Naive thymus-derived CD4-positive, alpha-beta T cell (primary cell): ENCODE measurements around the gene SOCS2. TPM values are rescaled to one million over a fixed set of nuclear protein-coding genes. Genes with fewer than 3 reads are reported as not detected.

Source experiments
- ATAC-seq: fragments of 150-1000 bp; cut with Tn5 transposase; 2 replicates; pipeline ENCODE4 v1.10.0; 2021; ENCODE audit warnings: mild to moderate bottlenecking, moderate library complexity
- CTCF ChIA-PET: fragments of 350-600 bp; sonication (Branson Sonifier 250); formaldehyde crosslinking; loops from one replicate; lab custom pipeline; 2021; ENCODE audit warnings: antibody characterized with exemption; lab: Charles Lee
- POLR2A ChIA-PET: fragments of 350-600 bp; sonication (Branson Sonifier 250); formaldehyde crosslinking; loops from one replicate; lab custom pipeline; 2021; ENCODE audit warnings: antibody characterized with exemption, inconsistent platforms; lab: Charles Lee
- DNase-seq, 9 donors: peaks; one replicate each; pipeline versions ENCODE4 v3.0.0 to v3.0.0-alpha.2; 2020 to 2022; ENCODE audit warnings: mixed read lengths in 1 of 9
- H3K27ac ChIP-seq: one replicate; pipeline ENCODE4 v1.7.0; 2013; ENCODE audit warnings: mild to moderate bottlenecking, low read depth, low read length, moderate library complexity
- H3K27me3 ChIP-seq, 2 donors: one replicate each; pipeline ENCODE4 v1.7.0; 2013; ENCODE audit warnings: low read length in 2 of 2, mild to moderate bottlenecking in 2 of 2, moderate library complexity in 2 of 2; ENCODE audit not compliant: control insufficient read depth in 2 of 2, insufficient read depth in 2 of 2
- H3K36me3 ChIP-seq, 3 experiments: 1 replicate in 2 of 3; 2 replicates in 1 of 3; pipeline ENCODE4 v1.7.0; 2013; ENCODE audit warnings: low read length in 3 of 3, mild to moderate bottlenecking in 3 of 3, moderate library complexity in 1 of 3; ENCODE audit not compliant: insufficient read depth in 3 of 3, control insufficient read depth in 2 of 3
- H3K4me1 ChIP-seq, 2 donors: one replicate each; pipeline ENCODE4 v1.7.0; 2013; ENCODE audit warnings: low read length in 2 of 2, mild to moderate bottlenecking in 2 of 2, moderate library complexity in 1 of 2; ENCODE audit not compliant: control insufficient read depth in 2 of 2, insufficient read depth in 2 of 2
- H3K4me3 ChIP-seq: 2 replicates; pipeline ENCODE4 v1.7.0; 2013; ENCODE audit warnings: mild to moderate bottlenecking, low read length
- H3K9me3 ChIP-seq, 3 experiments: 1 replicate in 2 of 3; 2 replicates in 1 of 3; pipeline ENCODE4 v1.7.0; 2013; ENCODE audit warnings: low read length in 3 of 3; ENCODE audit not compliant: control insufficient read depth in 2 of 3
- H3K27ac Mint-ChIP-seq, 9 donors: one replicate each; pipeline ENCODE4 v1.8.0; 2020 to 2022; ENCODE audit warnings: mixed read lengths in 9 of 9, mild to moderate bottlenecking in 8 of 9, moderate library complexity in 5 of 9, inconsistent platforms in 2 of 9
- H3K27me3 Mint-ChIP-seq, 5 donors: one replicate each; pipeline ENCODE4 v1.8.0; 2021 to 2022; ENCODE audit warnings: mixed read lengths in 5 of 5, mild to moderate bottlenecking in 1 of 5
- H3K36me3 Mint-ChIP-seq, 5 donors: one replicate each; pipeline ENCODE4 v1.8.0; 2020 to 2022; ENCODE audit warnings: mixed read lengths in 5 of 5, mild to moderate bottlenecking in 3 of 5, inconsistent platforms in 1 of 5
- H3K4me1 Mint-ChIP-seq, 7 donors: one replicate each; pipeline ENCODE4 v1.8.0; 2020 to 2022; ENCODE audit warnings: mixed read lengths in 7 of 7, mild to moderate bottlenecking in 3 of 7, inconsistent platforms in 1 of 7
- H3K4me3 Mint-ChIP-seq, 10 donors: one replicate each; pipeline ENCODE4 v1.8.0; 2020 to 2022; ENCODE audit warnings: mild to moderate bottlenecking in 10 of 10, mixed read lengths in 10 of 10, moderate library complexity in 6 of 10, inconsistent platforms in 2 of 10
- H3K9me3 Mint-ChIP-seq, 11 donors: one replicate each; pipeline ENCODE4 v1.8.0; 2020 to 2022; ENCODE audit warnings: mixed read lengths in 11 of 11, mild to moderate bottlenecking in 4 of 11, inconsistent platforms in 1 of 11, moderate library complexity in 1 of 11
- intact Hi-C, 2 donors: fragments of 100-400 bp; cut with micrococcal nuclease; formaldehyde crosslinking; loops; one replicate each; pipeline ENCODE4 v1.15.1; 2023
- polyA plus RNA-seq, 2 donors: library from polyadenylated mRNA; unstranded; fragments of 300-500 nt; fragmentation: Illumina TruSeq; gene quantifications; one replicate each; pipeline ENCODE4 v1.2.3, GENCODE V29; 2021
- total RNA-seq, 6 experiments: library from RNA in 5 of 6; stranded (reverse) in 5 of 6; gene quantifications; 1 replicate in 5 of 6; 2 replicates in 1 of 6; pipeline ENCODE4 v1.2.3 and lab custom pipeline; 2021 to 2026

Gene SOCS2
- total and polyA plus RNA-seq, 7 experiments from 2014 or later: 2.5 to 46.7 (median 34.7) TPM

GRCh38 chr12:93593843-93594242 lies 21.4 kb downstream of the SOCS2 start:
- H3K27me3 Mint-ChIP-seq: peaks cover 54 to 64% (median 56%) of the 10 kb centered on the region in 5 donors
- no peak overlapping the region for H3K4me3 Mint-ChIP-seq
- intact Hi-C loops: loop anchor here (5.0 kb wide), 2 partner anchors 53 to 83 kb away; partner anchors contain the start of gene CRADD (in 2 of the 2)
- ChIA-PET POLR2A (interaction anchor here (0.6 kb wide), 1 partner anchor 158 kb away, joined by 3 read pairs; no protein-coding TSS in a partner anchor), CTCF (interaction anchor here (0.9 kb wide), 1 partner anchor 24 kb away, joined by 3 read pairs; no protein-coding TSS in a partner anchor)
- DNase-seq (no peak), ATAC-seq (no peak)
- H3K27ac ChIP-seq: no peak overlapping the region
- no peaks in the 10 kb centered on the region for H3K36me3 ChIP-seq
- H3K9me3 ChIP-seq: no peaks in the 10 kb centered on the region
- no peak overlapping the region for H3K4me3 ChIP-seq
- H3K9me3 Mint-ChIP-seq: peaks cover 0 to 2% (median 0%) of the 10 kb centered on the region in 11 donors
- peaks cover 0 to 6% of the 10 kb centered on the region in 2 donors for H3K4me1 ChIP-seq
- H3K27ac Mint-ChIP-seq: no peak overlapping the region
- H3K27me3 ChIP-seq: peaks cover 17 to 29% of the 10 kb centered on the region in 2 donors
- H3K36me3 Mint-ChIP-seq: peaks cover 0 to 8% (median 0%) of the 10 kb centered on the region in 5 donors
- peaks cover 14 to 29% (median 16%) of the 10 kb centered on the region in 7 donors for H3K4me1 Mint-ChIP-seq

DNA sequence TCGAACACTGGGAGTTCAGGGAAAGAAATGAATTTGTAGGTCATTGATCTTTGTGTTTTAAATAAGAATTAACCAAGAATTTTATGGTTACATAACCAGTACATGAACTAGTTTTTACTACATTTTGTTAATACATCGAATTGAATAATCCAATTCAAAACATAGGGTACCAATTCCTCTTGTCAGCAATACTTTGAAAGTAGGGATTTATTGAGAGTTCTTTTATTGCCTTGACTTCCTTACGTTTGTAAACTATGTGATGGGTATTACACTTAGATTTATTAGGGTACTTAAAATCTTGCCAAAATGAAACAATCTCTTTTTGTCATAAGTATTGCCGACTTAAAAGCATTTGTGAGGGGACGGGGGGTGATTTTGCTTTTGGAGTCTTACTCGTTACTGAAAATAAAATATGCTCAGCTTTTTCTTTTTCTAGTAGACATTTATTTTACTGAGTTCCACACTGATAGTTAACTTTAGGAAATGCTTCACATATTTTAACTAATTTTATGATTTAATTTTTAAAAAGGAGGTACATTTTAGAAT lies 22.4 kb downstream of the SOCS2 start:
- ChIA-PET CTCF (no interaction called here), POLR2A (no interaction called here)
- DNase-seq: no peak
- Histone ChIP-seq H3K36me3 (no peaks in the 10 kb centered on the region), H3K27me3 (peaks cover 17 to 29% of the 10 kb centered on the region in 2 donors), H3K4me3 (no peak overlapping the region), H3K27ac (no peak overlapping the region), H3K9me3 (no peaks in the 10 kb centered on the region), H3K4me1 (peaks cover 0 to 6% of the 10 kb centered on the region in 2 donors)
- Mint-ChIP-seq H3K27me3 (peaks cover 52 to 62% (median 56%) of the 10 kb centered on the region in 5 donors), H3K27ac (no peak overlapping the region), H3K36me3 (peaks cover 0 to 6% (median 0%) of the 10 kb centered on the region in 5 donors), H3K9me3 (peaks cover 0 to 2% (median 0%) of the 10 kb centered on the region in 11 donors), H3K4me3 (no peak overlapping the region), H3K4me1 (peaks cover 11 to 21% (median 15%) of the 10 kb centered on the region in 7 donors)
- ATAC-seq: no peak
- intact Hi-C loops: loop anchor here (5.0 kb wide), 2 partner anchors 52 to 82 kb away; partner anchors contain the start of gene CRADD (in 2 of the 2)

DNA sequence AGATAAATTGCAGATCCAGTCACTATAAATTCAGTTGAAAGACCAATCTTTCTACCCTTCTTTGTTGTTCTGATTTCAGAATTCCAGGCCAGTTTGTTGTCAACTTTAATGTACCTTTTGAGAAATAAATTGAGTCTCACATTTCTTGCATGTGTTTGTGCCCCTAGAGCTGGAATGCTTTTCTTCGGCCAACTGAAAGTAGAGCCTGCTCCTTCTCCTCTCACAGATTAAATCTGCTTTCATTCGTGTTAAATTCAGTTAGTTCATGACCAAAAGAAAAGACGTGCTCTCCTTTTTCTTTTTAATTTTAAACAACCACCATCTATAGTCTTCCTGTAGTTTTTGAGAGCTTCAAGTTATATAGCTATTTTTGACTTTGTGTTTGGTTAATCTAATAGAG lies 22.9 kb downstream of the SOCS2 start:
- peaks cover 0 to 6% of the 10 kb centered on the region in 2 donors for H3K4me1 ChIP-seq
- ATAC-seq (no peak), DNase-seq (no peak)
- intact Hi-C loops: no loop called here
- H3K9me3 ChIP-seq: no peaks in the 10 kb centered on the region
- no peaks in the 10 kb centered on the region for H3K36me3 ChIP-seq
- no peak overlapping the region for H3K4me3 ChIP-seq
- peaks cover 11 to 17% (median 15%) of the 10 kb centered on the region in 7 donors for H3K4me1 Mint-ChIP-seq
- peaks cover 46 to 61% (median 52%) of the 10 kb centered on the region in 5 donors for H3K27me3 Mint-ChIP-seq
- H3K36me3 Mint-ChIP-seq: peaks cover 0 to 3% (median 0%) of the 10 kb centered on the region in 5 donors
- no peak overlapping the region for H3K27ac ChIP-seq
- CTCF ChIA-PET: interaction anchor here (0.6 kb wide), 1 partner anchor 98 kb away, joined by 3 read pairs; no protein-coding TSS in a partner anchor
- POLR2A ChIA-PET: no interaction called here
- H3K4me3 Mint-ChIP-seq: no peak overlapping the region
- H3K27me3 ChIP-seq: peaks cover 17 to 29% of the 10 kb centered on the region in 2 donors
- H3K9me3 Mint-ChIP-seq: no peaks in the 10 kb centered on the region
- H3K27ac Mint-ChIP-seq: no peak overlapping the region

DNA sequence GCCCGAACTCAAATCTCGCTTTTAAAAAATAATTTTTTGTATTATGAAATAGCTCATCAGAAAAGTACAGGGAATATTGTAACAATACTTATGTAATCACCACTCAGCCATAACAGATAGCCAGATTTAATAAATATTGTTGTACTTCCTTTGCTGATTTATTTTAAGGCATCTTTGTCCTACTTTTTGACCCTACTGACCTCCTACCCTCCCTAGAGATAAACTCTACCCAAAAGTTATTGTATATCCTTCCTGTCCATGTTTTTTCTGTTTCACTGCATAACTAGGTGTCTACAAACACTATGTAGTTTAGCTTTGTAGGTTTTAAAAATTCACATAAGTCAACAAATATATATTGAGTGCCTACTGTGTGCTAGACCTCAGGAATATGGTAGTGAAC lies 25.1 kb downstream of the SOCS2 start:
- Histone ChIP-seq H3K4me3 (no peak overlapping the region), H3K27me3 (peaks cover 8 to 11% of the 10 kb centered on the region in 2 donors), H3K4me1 (no peaks in the 10 kb centered on the region), H3K36me3 (no peaks in the 10 kb centered on the region), H3K27ac (no peak overlapping the region), H3K9me3 (no peaks in the 10 kb centered on the region)
- H3K27ac Mint-ChIP-seq: no peak overlapping the region
- peaks cover 0 to 3% (median 0%) of the 10 kb centered on the region in 5 donors for H3K36me3 Mint-ChIP-seq
- CTCF ChIA-PET: no interaction called here
- ATAC-seq (no peak), DNase-seq (no peak)
- POLR2A ChIA-PET: no interaction called here
- no peaks in the 10 kb centered on the region for H3K9me3 Mint-ChIP-seq
- intact Hi-C loops: no loop called here
- H3K27me3 Mint-ChIP-seq: peaks cover 27 to 45% (median 32%) of the 10 kb centered on the region in 5 donors
- H3K4me1 Mint-ChIP-seq: peaks cover 0 to 4% (median 0%) of the 10 kb centered on the region in 7 donors
- H3K4me3 Mint-ChIP-seq: no peak overlapping the region

- ATAC-seq (no peak), DNase-seq (no peak)
- Mint-ChIP-seq H3K9me3 (no peaks in the 10 kb centered on the region), H3K27ac (no peak overlapping the region), H3K4me3 (no peak overlapping the region), H3K4me1 (peaks cover 0 to 4% (median 0%) of the 10 kb centered on the region in 7 donors), H3K27me3 (peaks cover 17 to 36% (median 19%) of the 10 kb centered on the region in 5 donors), H3K36me3 (no peaks in the 10 kb centered on the region)
- Histone ChIP-seq H3K4me3 (no peak overlapping the region), H3K9me3 (no peaks in the 10 kb centered on the region), H3K4me1 (no peaks in the 10 kb centered on the region), H3K36me3 (no peaks in the 10 kb centered on the region), H3K27me3 (peaks cover 3 to 5% of the 10 kb centered on the region in 2 donors), H3K27ac (no peak overlapping the region)
- intact Hi-C loops: no loop called here
- ChIA-PET POLR2A (no interaction called here), CTCF (no interaction called here)
Observed at GRCh38 chr12:93599192-93599591, 26.7 kb downstream of the SOCS2 start.

- POLR2A ChIA-PET: no interaction called here
- intact Hi-C loops: no loop called here
- ATAC-seq (no peak), DNase-seq (no peak)
- Mint-ChIP-seq H3K9me3 (no peaks in the 10 kb centered on the region), H3K36me3 (no peaks in the 10 kb centered on the region), H3K27me3 (peaks cover 6 to 22% (median 11%) of the 10 kb centered on the region in 5 donors), H3K4me3 (no peak overlapping the region), H3K4me1 (peaks cover 0 to 4% (median 0%) of the 10 kb centered on the region in 7 donors), H3K27ac (no peak overlapping the region)
- Histone ChIP-seq H3K4me1 (no peaks in the 10 kb centered on the region), H3K4me3 (no peak overlapping the region), H3K36me3 (no peaks in the 10 kb centered on the region), H3K27me3 (peaks cover 0 to 3% of the 10 kb centered on the region in 2 donors), H3K9me3 (no peaks in the 10 kb centered on the region), H3K27ac (no peak overlapping the region)
- CTCF ChIA-PET: no interaction called here
Observed at GRCh38 chr12:93601591-93601990, 29.1 kb downstream of the SOCS2 start.
